ENCODE data around the gene CRYBG3. TPM values are rescaled to one million over a fixed set of nuclear protein-coding genes. Genes with fewer than 3 reads are reported as not detected.

The CRYBG3 gene
- total RNA-seq, 1 experiment from 2014 or later = 5.9 TPM

GRCh38 chr3:97848779-97849178, 27.0 kb downstream of the CRYBG3 start:
- Histone ChIP-seq H2AFZ (ENCODE audit: low read length) (no peak overlapping the region), H3K23ac (ENCODE audit: insufficient read length, low read depth, low read length) (no peak overlapping the region), H3K79me2 (ENCODE audit: insufficient read depth, low read length) (no peaks in the 10 kb centered on the region), H3K56ac (ENCODE audit: insufficient read length, low read depth, low read length) (no peak overlapping the region), H3K4ac (ENCODE audit: low read depth, low read length) (no peak overlapping the region), H3K27ac (ENCODE audit: insufficient read length, low read depth, low read length) (no peak overlapping the region), H3K79me1 (ENCODE audit: insufficient read depth, low read depth, low read length, poor library complexity, severe bottlenecking) (no peaks in the 10 kb centered on the region), H3K4me2 (ENCODE audit: insufficient read depth, insufficient read length, low read length) (no peak overlapping the region), H3K4me1 (ENCODE audit: insufficient read depth, low read length) (no peaks in the 10 kb centered on the region), H2BK5ac (ENCODE audit: insufficient read length, low read length) (no peak overlapping the region), H3K14ac (ENCODE audit: insufficient read depth, low read length) (no peak overlapping the region), H4K20me1 (ENCODE audit: control insufficient read depth, insufficient read depth, insufficient read length) (no peaks in the 10 kb centered on the region), H3K23me2 (ENCODE audit: insufficient read length, low read depth, low read length, poor library complexity, severe bottlenecking) (no peaks in the 10 kb centered on the region), H2BK12ac (ENCODE audit: insufficient read length, low read depth, low read length) (no peak overlapping the region), H2BK20ac (ENCODE audit: low read depth, low read length, poor library complexity, severe bottlenecking) (no peak overlapping the region), H4K91ac (ENCODE audit: insufficient read length, low read depth, low read length) (no peak overlapping the region), H2BK15ac (ENCODE audit: low read depth, low read length) (no peak overlapping the region), H4K8ac (replicated peaks; ENCODE audit: insufficient read length, low read depth, low read length) (no peak overlapping the region), H4K5ac (ENCODE audit: insufficient read length, low read depth, low read length) (no peak overlapping the region), H2AK5ac (ENCODE audit: insufficient read length, low read length) (no peak overlapping the region), H3T11ph (ENCODE audit: low read length) (no peak overlapping the region), H2BK120ac (ENCODE audit: low read depth, low read length, poor library complexity, severe bottlenecking) (no peak overlapping the region), H3K9ac (ENCODE audit: extremely low read depth, insufficient read length, low read length) (no peak overlapping the region), H3K27me3 (ENCODE audit: insufficient read depth, low read length) (no peaks in the 10 kb centered on the region), H3K9me3 (ENCODE audit: control insufficient read depth, low read depth, low read length) (no peaks in the 10 kb centered on the region), H3K18ac (ENCODE audit: insufficient read length, low read depth, low read length) (no peak overlapping the region)
- DNase-seq = no peak
- peaks cover 8 to 11% of the 10 kb centered on the region in 2 experiments for H3K4me1 Mint-ChIP-seq
- no CpG with 5 or more reads among the region's 3 CpGs for WGBS (ENCODE audit: extremely low coverage, insufficient read length, low lambda C conversion rate)
- H3K9me3 Mint-ChIP-seq = peaks cover 3 to 5% of the 10 kb centered on the region in 2 experiments; a peak in 4 of 5 replicates
- H3K36me3 Mint-ChIP-seq (ENCODE audit: insufficient read depth in 1 of 3, low read depth in 3 of 3) = peaks cover 2 to 6% (median 4%) of the 10 kb centered on the region in 3 experiments; a peak in 6 of 7 replicates
- H3K27ac Mint-ChIP-seq = no peak overlapping the region
- no peaks in the 10 kb centered on the region for H3K27me3 Mint-ChIP-seq (ENCODE audit: low read depth)
- TF ChIP-seq CTCF (conservative IDR thresholded peaks at IDR 0.05) = no peak
- no peak overlapping the region for H3K4me3 Mint-ChIP-seq

Data from H9 (cell line).